ENCODE data around the gene ZKSCAN7. TPM values are rescaled to one million over a fixed set of nuclear protein-coding genes. Genes with fewer than 3 reads are reported as not detected.

Gene ZKSCAN7
- total and polyA plus RNA-seq, 2 experiments from 2014 or later: 4.7 to 17.8 TPM

- no peak overlapping the region for H3K4me3 ChIP-seq
- peaks cover 5% of the 10 kb centered on the region; the same call in 2 of the 3 replicates for H3K9me3 Mint-ChIP-seq
- H3K4me1 ChIP-seq (ENCODE audit: insufficient read depth): no peaks in the 10 kb centered on the region
- TF ChIP-seq ZNF331 (CRISPR knock-in tag; IDR thresholded peaks at IDR 0.05; ENCODE audit: low read depth): no peak
- no peak for TF ChIP-seq EZH2phosphoT487 (IDR thresholded peaks at IDR 0.05; ENCODE audit: unreplicated experiment)
- no peak for TF ChIP-seq CREB1 (CRISPR knock-in tag; IDR thresholded peaks at IDR 0.05; ENCODE audit: low read depth)
- TF ChIP-seq JUNB (IDR thresholded peaks at IDR 0.05; ENCODE audit: unreplicated experiment): no peak
- TF ChIP-seq, protein P1, sequence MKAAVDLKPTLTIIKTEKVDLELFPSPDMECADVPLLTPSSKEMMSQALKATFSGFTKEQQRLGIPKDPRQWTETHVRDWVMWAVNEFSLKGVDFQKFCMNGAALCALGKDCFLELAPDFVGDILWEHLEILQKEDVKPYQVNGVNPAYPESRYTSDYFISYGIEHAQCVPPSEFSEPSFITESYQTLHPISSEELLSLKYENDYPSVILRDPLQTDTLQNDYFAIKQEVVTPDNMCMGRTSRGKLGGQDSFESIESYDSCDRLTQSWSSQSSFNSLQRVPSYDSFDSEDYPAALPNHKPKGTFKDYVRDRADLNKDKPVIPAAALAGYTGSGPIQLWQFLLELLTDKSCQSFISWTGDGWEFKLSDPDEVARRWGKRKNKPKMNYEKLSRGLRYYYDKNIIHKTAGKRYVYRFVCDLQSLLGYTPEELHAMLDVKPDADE (IDR thresholded peaks at IDR 0.05): no peak
- TF ChIP-seq, protein P2, sequence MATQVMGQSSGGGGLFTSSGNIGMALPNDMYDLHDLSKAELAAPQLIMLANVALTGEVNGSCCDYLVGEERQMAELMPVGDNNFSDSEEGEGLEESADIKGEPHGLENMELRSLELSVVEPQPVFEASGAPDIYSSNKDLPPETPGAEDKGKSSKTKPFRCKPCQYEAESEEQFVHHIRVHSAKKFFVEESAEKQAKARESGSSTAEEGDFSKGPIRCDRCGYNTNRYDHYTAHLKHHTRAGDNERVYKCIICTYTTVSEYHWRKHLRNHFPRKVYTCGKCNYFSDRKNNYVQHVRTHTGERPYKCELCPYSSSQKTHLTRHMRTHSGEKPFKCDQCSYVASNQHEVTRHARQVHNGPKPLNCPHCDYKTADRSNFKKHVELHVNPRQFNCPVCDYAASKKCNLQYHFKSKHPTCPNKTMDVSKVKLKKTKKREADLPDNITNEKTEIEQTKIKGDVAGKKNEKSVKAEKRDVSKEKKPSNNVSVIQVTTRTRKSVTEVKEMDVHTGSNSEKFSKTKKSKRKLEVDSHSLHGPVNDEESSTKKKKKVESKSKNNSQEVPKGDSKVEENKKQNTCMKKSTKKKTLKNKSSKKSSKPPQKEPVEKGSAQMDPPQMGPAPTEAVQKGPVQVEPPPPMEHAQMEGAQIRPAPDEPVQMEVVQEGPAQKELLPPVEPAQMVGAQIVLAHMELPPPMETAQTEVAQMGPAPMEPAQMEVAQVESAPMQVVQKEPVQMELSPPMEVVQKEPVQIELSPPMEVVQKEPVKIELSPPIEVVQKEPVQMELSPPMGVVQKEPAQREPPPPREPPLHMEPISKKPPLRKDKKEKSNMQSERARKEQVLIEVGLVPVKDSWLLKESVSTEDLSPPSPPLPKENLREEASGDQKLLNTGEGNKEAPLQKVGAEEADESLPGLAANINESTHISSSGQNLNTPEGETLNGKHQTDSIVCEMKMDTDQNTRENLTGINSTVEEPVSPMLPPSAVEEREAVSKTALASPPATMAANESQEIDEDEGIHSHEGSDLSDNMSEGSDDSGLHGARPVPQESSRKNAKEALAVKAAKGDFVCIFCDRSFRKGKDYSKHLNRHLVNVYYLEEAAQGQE (IDR thresholded peaks at IDR 0.05; ENCODE audit: unreplicated experiment): no peak
- TF ChIP-seq ZNF462 (CRISPR knock-in tag; IDR thresholded peaks at IDR 0.05): no peak
- TF ChIP-seq, protein P3, sequence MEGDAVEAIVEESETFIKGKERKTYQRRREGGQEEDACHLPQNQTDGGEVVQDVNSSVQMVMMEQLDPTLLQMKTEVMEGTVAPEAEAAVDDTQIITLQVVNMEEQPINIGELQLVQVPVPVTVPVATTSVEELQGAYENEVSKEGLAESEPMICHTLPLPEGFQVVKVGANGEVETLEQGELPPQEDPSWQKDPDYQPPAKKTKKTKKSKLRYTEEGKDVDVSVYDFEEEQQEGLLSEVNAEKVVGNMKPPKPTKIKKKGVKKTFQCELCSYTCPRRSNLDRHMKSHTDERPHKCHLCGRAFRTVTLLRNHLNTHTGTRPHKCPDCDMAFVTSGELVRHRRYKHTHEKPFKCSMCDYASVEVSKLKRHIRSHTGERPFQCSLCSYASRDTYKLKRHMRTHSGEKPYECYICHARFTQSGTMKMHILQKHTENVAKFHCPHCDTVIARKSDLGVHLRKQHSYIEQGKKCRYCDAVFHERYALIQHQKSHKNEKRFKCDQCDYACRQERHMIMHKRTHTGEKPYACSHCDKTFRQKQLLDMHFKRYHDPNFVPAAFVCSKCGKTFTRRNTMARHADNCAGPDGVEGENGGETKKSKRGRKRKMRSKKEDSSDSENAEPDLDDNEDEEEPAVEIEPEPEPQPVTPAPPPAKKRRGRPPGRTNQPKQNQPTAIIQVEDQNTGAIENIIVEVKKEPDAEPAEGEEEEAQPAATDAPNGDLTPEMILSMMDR (conservative IDR thresholded peaks at IDR 0.05; ENCODE audit: low read depth in 2 of 2): no peak
- no peak for TF ChIP-seq EZH2 (IDR thresholded peaks at IDR 0.05; ENCODE audit: low read depth, unreplicated experiment)
- no peak for TF ChIP-seq ZNF114 (CRISPR knock-in tag; IDR thresholded peaks at IDR 0.05)
- TF ChIP-seq STAT1 (IDR thresholded peaks at IDR 0.05; ENCODE audit: unreplicated experiment): no peak
- no peak for TF ChIP-seq POLR2AphosphoS5 (IDR thresholded peaks at IDR 0.05; ENCODE audit: low read depth)
- no peak for TF ChIP-seq NANOG (IDR thresholded peaks at IDR 0.05; ENCODE audit: borderline replicate concordance)
- H3K4me3 Mint-ChIP-seq: no peak overlapping the region
- DNase-seq (ENCODE audit: low spot score) (no peak), ATAC-seq (no peak)
- H3K27me3 Mint-ChIP-seq (ENCODE audit: insufficient read depth, low read depth, poor library complexity): no peaks in the 10 kb centered on the region
- no peaks in the 10 kb centered on the region for H3K4me1 Mint-ChIP-seq
- no peaks in the 10 kb centered on the region for H3K27me3 ChIP-seq (ENCODE audit: insufficient read depth)
- no peak overlapping the region for H2AFZ ChIP-seq
- no peak overlapping the region for H3K4me2 ChIP-seq
- no peak overlapping the region for H3K27ac Mint-ChIP-seq
- no peak overlapping the region for H3K27ac ChIP-seq (ENCODE audit: low read depth)
- H3F3A ChIP-seq (replicated peaks; ENCODE audit: low read depth): no peaks in the 10 kb centered on the region
- peaks cover 9% of the 10 kb centered on the region for H3K36me3 Mint-ChIP-seq (ENCODE audit: low read depth)
- H3K36me3 ChIP-seq (ENCODE audit: insufficient read depth): 0 out of 2 replicates have a peak, but pooled peaks cover 4% of the 10 kb centered on the region
- no peaks in the 10 kb centered on the region for H3K79me2 ChIP-seq (replicated peaks; ENCODE audit: insufficient read depth)
- H4K20me1 ChIP-seq (replicated peaks; ENCODE audit: insufficient read depth): peaks cover 3% of the 10 kb centered on the region; the same call in 1 of the 2 replicates
- no peaks in the 10 kb centered on the region for H3K9me2 ChIP-seq (ENCODE audit: insufficient read depth)
Observed at GRCh38 chr3:44612678-44613077, 57.7 kb downstream of the ZKSCAN7 start.
